DND-41 (cell line): ENCODE measurements around the gene CTDP1.

ENCODE experiments used
- EZH2 ChIP-seq: IDR thresholded peaks from 3 replicates; pipeline ENCODE4 v1.6.1; 2012; ENCODE audit warnings: borderline replicate concordance, low read depth, mild to moderate bottlenecking, moderate library complexity, low read length, inconsistent platforms; ENCODE audit not compliant: severe bottlenecking
- TF ChIP-seq, protein P1 (sequence below): IDR thresholded peaks from 2 replicates; pipeline ENCODE4 v1.5.1; 2012; ENCODE audit warnings: borderline replicate concordance, low read length, moderate library complexity, mild to moderate bottlenecking; ENCODE audit not compliant: poor library complexity, severe bottlenecking; ENCODE audit errors: extremely low read depth

DNA sequence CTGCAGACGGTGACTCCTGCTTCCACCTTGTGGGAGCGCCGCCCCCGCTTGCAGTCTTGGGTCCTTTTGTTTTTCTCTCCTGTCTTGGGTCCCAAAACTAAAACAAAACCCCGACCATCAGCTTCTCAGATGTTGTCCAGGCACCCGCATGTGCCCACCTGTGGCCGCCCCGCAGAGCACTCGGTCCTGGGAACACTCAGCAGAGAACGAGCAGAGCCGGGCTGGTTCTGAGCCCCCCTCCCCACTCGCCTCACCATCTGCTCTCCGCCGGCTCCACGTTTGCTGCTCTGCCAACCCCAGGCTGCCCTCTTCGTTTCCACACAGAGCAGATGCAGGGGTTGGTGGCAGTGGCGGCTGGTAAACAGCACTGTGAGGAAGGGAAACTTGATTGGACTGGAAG lies 38.5 kb downstream of the CTDP1 start:
- TF ChIP-seq, protein P1, sequence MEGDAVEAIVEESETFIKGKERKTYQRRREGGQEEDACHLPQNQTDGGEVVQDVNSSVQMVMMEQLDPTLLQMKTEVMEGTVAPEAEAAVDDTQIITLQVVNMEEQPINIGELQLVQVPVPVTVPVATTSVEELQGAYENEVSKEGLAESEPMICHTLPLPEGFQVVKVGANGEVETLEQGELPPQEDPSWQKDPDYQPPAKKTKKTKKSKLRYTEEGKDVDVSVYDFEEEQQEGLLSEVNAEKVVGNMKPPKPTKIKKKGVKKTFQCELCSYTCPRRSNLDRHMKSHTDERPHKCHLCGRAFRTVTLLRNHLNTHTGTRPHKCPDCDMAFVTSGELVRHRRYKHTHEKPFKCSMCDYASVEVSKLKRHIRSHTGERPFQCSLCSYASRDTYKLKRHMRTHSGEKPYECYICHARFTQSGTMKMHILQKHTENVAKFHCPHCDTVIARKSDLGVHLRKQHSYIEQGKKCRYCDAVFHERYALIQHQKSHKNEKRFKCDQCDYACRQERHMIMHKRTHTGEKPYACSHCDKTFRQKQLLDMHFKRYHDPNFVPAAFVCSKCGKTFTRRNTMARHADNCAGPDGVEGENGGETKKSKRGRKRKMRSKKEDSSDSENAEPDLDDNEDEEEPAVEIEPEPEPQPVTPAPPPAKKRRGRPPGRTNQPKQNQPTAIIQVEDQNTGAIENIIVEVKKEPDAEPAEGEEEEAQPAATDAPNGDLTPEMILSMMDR: no peak
- TF ChIP-seq EZH2: no peak
